ENCODE data around the gene GCK.

DNA sequence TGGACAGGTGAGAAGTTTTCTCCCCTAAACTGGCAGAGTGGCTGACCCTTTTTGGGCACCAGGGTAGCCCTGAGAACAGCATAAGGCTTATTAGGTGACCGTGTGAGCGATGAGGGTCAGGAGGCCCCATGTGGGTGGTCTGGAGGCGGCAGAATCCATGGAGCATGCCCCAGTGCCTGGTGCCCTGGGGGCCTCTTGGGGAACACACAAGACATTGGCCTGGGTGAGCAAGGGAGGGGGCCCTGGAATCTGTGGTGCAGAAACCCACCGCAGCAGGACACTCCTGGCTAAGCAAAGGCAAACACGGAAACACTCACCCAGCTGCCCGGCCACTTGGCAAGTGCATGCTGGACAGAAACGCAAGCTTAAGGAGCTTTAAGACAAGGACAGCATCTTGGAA lies 41.0 kb upstream of the GCK start:
- TF ChIP-seq, protein P1, sequence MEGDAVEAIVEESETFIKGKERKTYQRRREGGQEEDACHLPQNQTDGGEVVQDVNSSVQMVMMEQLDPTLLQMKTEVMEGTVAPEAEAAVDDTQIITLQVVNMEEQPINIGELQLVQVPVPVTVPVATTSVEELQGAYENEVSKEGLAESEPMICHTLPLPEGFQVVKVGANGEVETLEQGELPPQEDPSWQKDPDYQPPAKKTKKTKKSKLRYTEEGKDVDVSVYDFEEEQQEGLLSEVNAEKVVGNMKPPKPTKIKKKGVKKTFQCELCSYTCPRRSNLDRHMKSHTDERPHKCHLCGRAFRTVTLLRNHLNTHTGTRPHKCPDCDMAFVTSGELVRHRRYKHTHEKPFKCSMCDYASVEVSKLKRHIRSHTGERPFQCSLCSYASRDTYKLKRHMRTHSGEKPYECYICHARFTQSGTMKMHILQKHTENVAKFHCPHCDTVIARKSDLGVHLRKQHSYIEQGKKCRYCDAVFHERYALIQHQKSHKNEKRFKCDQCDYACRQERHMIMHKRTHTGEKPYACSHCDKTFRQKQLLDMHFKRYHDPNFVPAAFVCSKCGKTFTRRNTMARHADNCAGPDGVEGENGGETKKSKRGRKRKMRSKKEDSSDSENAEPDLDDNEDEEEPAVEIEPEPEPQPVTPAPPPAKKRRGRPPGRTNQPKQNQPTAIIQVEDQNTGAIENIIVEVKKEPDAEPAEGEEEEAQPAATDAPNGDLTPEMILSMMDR (IDR thresholded peaks at IDR 0.05; ENCODE audit: poor library complexity), result no peak
- TF ChIP-seq EZH2 (IDR thresholded peaks at IDR 0.05; ENCODE audit: borderline replicate concordance) (no peak), EZH2phosphoT487 (IDR thresholded peaks at IDR 0.05; ENCODE audit: low read depth, severe bottlenecking, unreplicated experiment) (no peak)
